Stomach smooth muscle (tissue), 2 donors: Measurements from ENCODE around the gene COQ8A.
"Not testable (repeated sequence)": the region's sequence is repeated elsewhere in the genome, so short reads cannot be mapped to it uniquely, and the experiment has no call there.

Experiments used
- H3K27ac ChIP-seq: one replicate; pipeline ENCODE4 v1.7.0; 2013; ENCODE audit warnings: mild to moderate bottlenecking, low read length, inconsistent platforms
- H3K27me3 ChIP-seq, 2 donors: one replicate each; pipeline ENCODE4 v1.7.0; 2013; ENCODE audit warnings: low read length in 2 of 2; ENCODE audit not compliant: insufficient read depth in 2 of 2, control insufficient read depth in 1 of 2
- H3K36me3 ChIP-seq, 2 donors: one replicate each; pipeline ENCODE4 v1.7.0; 2013; ENCODE audit warnings: low read length in 2 of 2; ENCODE audit not compliant: control insufficient read depth in 2 of 2, insufficient read depth in 2 of 2
- H3K4me1 ChIP-seq: one replicate; pipeline ENCODE4 v1.7.0; 2013; ENCODE audit warnings: low read length; ENCODE audit not compliant: control insufficient read depth, insufficient read depth
- H3K4me3 ChIP-seq, 2 donors: one replicate each; pipeline ENCODE4 v1.7.0; 2013; ENCODE audit warnings: low read length in 2 of 2
- H3K9ac ChIP-seq, 2 donors: one replicate each; pipeline ENCODE4 v1.7.0; 2013; ENCODE audit warnings: low read length in 2 of 2, mild to moderate bottlenecking in 1 of 2
- H3K9me3 ChIP-seq, 2 donors: one replicate each; pipeline ENCODE4 v1.7.0; 2013; ENCODE audit warnings: low read length in 2 of 2; ENCODE audit not compliant: control insufficient read depth in 2 of 2
- donor health status: healthy.
- donor health status: Pancreatic carcinoma.

The COQ8A gene

GRCh38 chr1:226993814-226994585 is 53.9 kb downstream of the COQ8A start:
- H3K4me3 ChIP-seq = no peak overlapping the region
- peak overlapping the region in 1 of 2 donors; percentile 13 for H3K9ac ChIP-seq
- H3K9me3 ChIP-seq = no peaks in the 10 kb centered on the region
- peaks cover 7% of the 10 kb centered on the region in 2 donors for H3K36me3 ChIP-seq
- H3K4me1 ChIP-seq = peaks cover 22% of the 10 kb centered on the region
- peak overlapping the region; percentile 41 for H3K27ac ChIP-seq
- H3K27me3 ChIP-seq = no peaks in the 10 kb centered on the region

DNA sequence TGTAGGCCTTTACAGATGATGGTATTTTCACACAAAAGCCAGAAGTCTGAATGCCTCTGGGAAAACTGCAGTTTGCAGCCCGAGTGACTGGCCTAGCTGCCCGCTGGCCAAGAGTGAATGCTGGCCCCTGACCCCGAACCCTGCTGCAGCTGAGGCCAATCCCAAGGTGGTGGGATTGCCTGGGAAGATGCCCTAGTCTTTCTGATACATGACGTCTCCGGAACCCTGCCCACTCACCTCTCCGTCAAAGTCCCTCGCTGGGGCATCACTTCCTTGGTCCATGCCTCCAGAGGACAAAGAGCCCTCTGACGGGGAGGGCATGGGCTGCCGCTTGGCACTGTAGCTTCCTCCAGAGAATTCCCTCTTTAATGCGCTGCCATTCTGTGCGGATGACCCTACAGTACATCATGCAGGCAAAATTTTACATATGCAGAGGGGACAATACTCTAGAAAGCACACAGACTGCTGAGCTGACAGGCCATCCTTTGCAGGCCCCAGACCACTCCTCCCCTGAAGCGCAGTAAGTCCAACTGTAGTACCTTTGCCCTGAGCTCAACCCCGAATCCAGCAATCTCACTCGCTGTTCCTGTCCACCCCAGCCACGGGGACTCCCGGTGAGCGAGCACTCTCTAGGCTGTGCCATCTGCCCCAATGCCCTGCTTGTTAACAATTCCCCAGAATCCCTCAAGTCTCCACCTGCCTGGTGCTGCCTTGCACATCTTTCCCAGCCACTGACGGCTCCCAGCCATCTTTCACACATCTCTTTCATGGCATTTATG is 54.7 kb downstream of the COQ8A start:
- peak overlapping the region; percentile 41 for H3K27ac ChIP-seq
- H3K27me3 ChIP-seq = no peaks in the 10 kb centered on the region
- no peak overlapping the region for H3K9ac ChIP-seq
- H3K4me3 ChIP-seq = no peak overlapping the region
- H3K9me3 ChIP-seq = no peaks in the 10 kb centered on the region
- peaks cover 7% of the 10 kb centered on the region in 2 donors for H3K36me3 ChIP-seq
- peaks cover 14% of the 10 kb centered on the region for H3K4me1 ChIP-seq

DNA sequence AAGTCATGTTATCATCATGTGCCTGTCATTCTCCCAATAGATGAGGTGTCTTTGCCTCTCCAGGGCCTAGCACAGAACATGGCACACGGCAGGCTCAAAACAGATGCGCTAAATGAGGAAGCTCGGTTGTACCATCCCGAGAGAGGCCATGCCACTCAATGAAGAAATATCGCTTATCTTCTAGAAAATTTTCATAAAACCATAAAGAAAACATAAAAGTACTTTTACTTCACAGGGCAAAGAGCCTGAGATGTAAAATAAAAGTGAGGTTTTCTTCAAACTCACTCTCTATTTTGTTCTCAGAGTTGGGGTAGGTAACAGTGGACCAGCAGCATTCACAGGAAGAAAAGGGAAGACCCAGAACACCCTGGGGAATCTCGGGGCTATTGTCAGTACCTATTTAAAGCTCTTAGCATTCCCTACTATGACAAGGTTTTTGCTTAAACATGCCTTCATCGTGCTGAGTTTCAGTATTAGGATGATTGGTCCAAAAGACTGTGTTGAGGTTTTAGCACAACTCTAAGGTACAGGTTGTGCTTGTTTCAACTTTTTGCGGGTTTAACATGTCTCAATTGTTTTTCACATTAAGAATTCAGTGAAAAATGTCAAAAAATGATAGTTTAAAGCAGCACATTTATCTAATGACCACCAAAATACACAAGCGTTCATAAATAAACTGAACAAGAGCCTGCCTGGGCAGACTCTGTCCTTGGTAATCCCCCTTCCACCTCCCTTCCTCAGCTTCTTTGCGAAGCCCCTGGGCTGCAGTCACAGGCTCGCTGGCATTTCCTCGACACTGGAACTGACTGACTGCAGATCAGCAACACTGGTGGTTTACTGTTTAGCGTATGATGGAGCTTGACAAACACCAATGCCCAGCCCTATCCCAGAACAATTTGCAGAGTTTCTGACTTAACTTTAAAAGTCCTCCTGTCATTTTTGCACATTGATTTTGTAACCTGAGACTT is 55.6 kb downstream of the COQ8A start:
- no peak overlapping the region for H3K9ac ChIP-seq
- peaks cover 7% of the 10 kb centered on the region in 2 donors for H3K36me3 ChIP-seq
- H3K4me3 ChIP-seq = no peak overlapping the region
- peaks cover 9% of the 10 kb centered on the region for H3K4me1 ChIP-seq
- H3K9me3 ChIP-seq = no peaks in the 10 kb centered on the region
- no peaks in the 10 kb centered on the region for H3K27me3 ChIP-seq
- H3K27ac ChIP-seq = no peak overlapping the region

GRCh38 chr1:226999579-226999978 is 59.5 kb downstream of the COQ8A start:
- H3K9me3 ChIP-seq, H3K9ac ChIP-seq, H3K4me1 ChIP-seq, H3K27ac ChIP-seq, H3K27me3 ChIP-seq, H3K4me3 ChIP-seq: not testable (repeated sequence)
- peaks cover 13 to 17% of the 10 kb centered on the region in 2 donors for H3K36me3 ChIP-seq

- Histone ChIP-seq H3K9ac (no peak overlapping the region), H3K27me3 (no peaks in the 10 kb centered on the region), H3K4me1 (no peaks in the 10 kb centered on the region), H3K27ac (no peak overlapping the region), H3K9me3 (no peaks in the 10 kb centered on the region), H3K36me3 (peaks cover 13 to 20% of the 10 kb centered on the region in 2 donors), H3K4me3 (no peak overlapping the region)
Observed at GRCh38 chr1:227002531-227003049, 62.5 kb downstream of the COQ8A start.

- Histone ChIP-seq H3K4me1 (no peaks in the 10 kb centered on the region), H3K9ac (no peak overlapping the region), H3K9me3 (no peaks in the 10 kb centered on the region), H3K27me3 (no peaks in the 10 kb centered on the region), H3K27ac (no peak overlapping the region), H3K36me3 (peaks cover 13 to 20% of the 10 kb centered on the region in 2 donors), H3K4me3 (no peak overlapping the region)
Observed at GRCh38 chr1:227003165-227003564, 63.1 kb downstream of the COQ8A start.

GRCh38 chr1:227004796-227005195 is 64.7 kb downstream of the COQ8A start:
- H3K36me3 ChIP-seq = peaks cover 13 to 20% of the 10 kb centered on the region in 2 donors

GRCh38 chr1:227006226-227006796 is 66.2 kb downstream of the COQ8A start:
- no peak overlapping the region for H3K4me3 ChIP-seq
- H3K9me3 ChIP-seq = no peaks in the 10 kb centered on the region
- H3K36me3 ChIP-seq = peaks cover 13 to 20% of the 10 kb centered on the region in 2 donors
- H3K4me1 ChIP-seq = no peaks in the 10 kb centered on the region
- H3K27me3 ChIP-seq = no peaks in the 10 kb centered on the region
- no peak overlapping the region for H3K9ac ChIP-seq
- H3K27ac ChIP-seq = no peak overlapping the region

More at GRCh38 chr1:227004796-227005195, 64.7 kb downstream of the COQ8A start:
- no peaks in the 10 kb centered on the region for H3K27me3 ChIP-seq
- no peak overlapping the region for H3K27ac ChIP-seq
- H3K4me3 ChIP-seq = no peak overlapping the region
- H3K4me1 ChIP-seq = no peaks in the 10 kb centered on the region
- no peak overlapping the region for H3K9ac ChIP-seq
- no peaks in the 10 kb centered on the region for H3K9me3 ChIP-seq

GRCh38 chr1:227009937-227010336 is 69.8 kb downstream of the COQ8A start:
- no peak overlapping the region for H3K9ac ChIP-seq
- H3K4me1 ChIP-seq = no peaks in the 10 kb centered on the region
- no peaks in the 10 kb centered on the region for H3K27me3 ChIP-seq
- H3K36me3 ChIP-seq = peaks cover 2 to 6% of the 10 kb centered on the region in 2 donors
- no peak overlapping the region for H3K4me3 ChIP-seq
- no peaks in the 10 kb centered on the region for H3K9me3 ChIP-seq
- no peak overlapping the region for H3K27ac ChIP-seq

DNA sequence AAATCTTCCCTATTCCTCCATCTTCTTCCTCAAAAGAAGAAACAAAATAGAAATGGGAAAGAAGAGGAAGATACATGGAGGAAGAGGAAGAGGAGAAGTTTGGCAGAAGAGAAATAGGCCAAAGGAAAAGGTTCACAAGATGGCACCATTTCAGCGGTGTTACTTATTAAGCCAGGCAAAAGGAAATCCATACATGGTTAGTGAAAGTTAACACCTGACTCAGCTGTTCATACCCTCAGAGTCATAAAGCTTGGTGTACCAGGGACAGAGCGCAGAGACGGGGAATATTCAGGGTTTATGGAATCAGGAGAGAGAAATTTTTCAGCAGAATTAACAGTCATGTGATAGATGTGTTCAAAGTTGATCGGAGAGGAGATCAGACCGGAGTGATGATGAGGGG is 70.6 kb downstream of the COQ8A start:
- Histone ChIP-seq H3K4me3 (no peak overlapping the region), H3K27ac (no peak overlapping the region), H3K9me3 (no peaks in the 10 kb centered on the region), H3K9ac (no peak overlapping the region), H3K27me3 (no peaks in the 10 kb centered on the region), H3K36me3 (peaks cover 2 to 6% of the 10 kb centered on the region in 2 donors), H3K4me1 (no peaks in the 10 kb centered on the region)
